Brain microvascular endothelial cell (primary cell): ENCODE results near the gene CPTP.

Source experiments
- DNase-seq: peaks from one replicate; pipeline ENCODE4 v3.0.0-alpha.2; 2020
- H3K27ac ChIP-seq: fragments of 250-450 bp; sonication (Bioruptor Pico); 2 replicates; pipeline ENCODE4 v1.5.1; 2020; ENCODE audit warnings: mild to moderate bottlenecking, moderate library complexity
- H3K27me3 ChIP-seq: fragments of 250-450 bp; sonication (Bioruptor Pico); replicated peaks from 2 replicates; pipeline ENCODE4 v1.5.1; 2020; ENCODE audit warnings: mild to moderate bottlenecking
- H3K36me3 ChIP-seq: fragments of 250-450 bp; sonication (Bioruptor Pico); replicated peaks from 2 replicates; pipeline ENCODE4 v1.5.1; 2020; ENCODE audit warnings: mild to moderate bottlenecking
- H3K4me3 ChIP-seq: 2 replicates; pipeline ENCODE4 v1.5.1; 2011; ENCODE audit warnings: low read depth, mild to moderate bottlenecking, control low read depth, low read length, moderate library complexity
- CTCF ChIP-seq: IDR thresholded peaks from 2 replicates; pipeline ENCODE4 v1.5.1; 2011; ENCODE audit warnings: low read depth, mild to moderate bottlenecking, moderate library complexity, low read length, control low read depth, inconsistent platforms; ENCODE audit errors: missing control alignments
- in situ Hi-C: cut with HindIII; loops from 2 replicates; pipeline ENCODE4 v1.10.0; 2017; ENCODE audit warnings: low sequenced_read_pairs, low pct_ligation_motif_present

CPTP gene

GRCh38 chr1:1342061-1342562 lies 17.5 kb downstream of the CPTP start:
- Histone ChIP-seq H3K4me3 (no peak overlapping the region), H3K36me3 (peaks cover 29% of the 10 kb centered on the region), H3K27ac (no peak overlapping the region), H3K27me3 (no peaks in the 10 kb centered on the region)
- DNase-seq = no peak
- TF ChIP-seq CTCF = no peak
- in situ Hi-C loops = no loop called here

- H3K4me3 ChIP-seq = no peak overlapping the region
- in situ Hi-C loops = no loop called here
- H3K27ac ChIP-seq = no peak overlapping the region
- H3K36me3 ChIP-seq = peaks cover 25% of the 10 kb centered on the region
- H3K27me3 ChIP-seq = no peaks in the 10 kb centered on the region
- DNase-seq = no peak
- TF ChIP-seq CTCF = no peak
Measured at GRCh38 chr1:1342584-1343115, 18.0 kb downstream of the CPTP start.

GRCh38 chr1:1343811-1344421 lies 19.3 kb downstream of the CPTP start:
- no peak overlapping the region for H3K4me3 ChIP-seq
- in situ Hi-C loops = no loop called here
- H3K36me3 ChIP-seq = peaks cover 17% of the 10 kb centered on the region
- no peak for DNase-seq
- no peak overlapping the region for H3K27ac ChIP-seq
- TF ChIP-seq CTCF = no peak
- no peaks in the 10 kb centered on the region for H3K27me3 ChIP-seq

- in situ Hi-C loops = no loop called here
- DNase-seq = peak; percentile 64
- H3K36me3 ChIP-seq = peaks cover 14% of the 10 kb centered on the region
Measured at GRCh38 chr1:1344655-1345361, 20.2 kb downstream of the CPTP start.

GRCh38 chr1:1345384-1345783 lies 20.8 kb downstream of the CPTP start:
- no peak for DNase-seq
- peaks cover 10% of the 10 kb centered on the region for H3K36me3 ChIP-seq
- TF ChIP-seq CTCF = no peak
- in situ Hi-C loops = no loop called here
- H3K27me3 ChIP-seq = no peaks in the 10 kb centered on the region
- H3K27ac ChIP-seq = no peak overlapping the region
- H3K4me3 ChIP-seq = no peak overlapping the region

More at GRCh38 chr1:1344655-1345361, 20.2 kb downstream of the CPTP start:
- TF ChIP-seq CTCF = peak; percentile 77
- Histone ChIP-seq H3K27me3 (no peaks in the 10 kb centered on the region), H3K27ac (no peak overlapping the region), H3K4me3 (no peak overlapping the region)
